PC-3 (cell line): Measurements from ENCODE around the gene PHYKPL. TPM values are rescaled to one million over a fixed set of nuclear protein-coding genes. Genes with fewer than 3 reads are reported as not detected.
A peak's percentile ranks its signal among the peaks of the same experiment; 100 is the strongest.

Experiments used
- ATAC-seq: fragments of 200-7000 bp; cut with Tn5 transposase; 2 replicates; pipeline ENCODE4 v1.9.1; 2020; ENCODE audit warnings: mild to moderate bottlenecking, moderate library complexity
- BruUV-seq: library from RNA; stranded (reverse); fragments of 400-500 nt; replicated peaks from 2 replicates; lab custom pipeline; 2021; lab: Mats Ljungman, UMichigan
- CTCF ChIA-PET: fragments of 300-600 bp; sonication (Branson Sonifier 250); formaldehyde crosslinking; loops from one replicate; lab custom pipeline; 2022; ENCODE audit warnings: antibody characterized with exemption; lab: Charles Lee
- POLR2A ChIA-PET: fragments of 300-600 bp; sonication (Branson Sonifier 250); formaldehyde crosslinking; loops from one replicate; lab custom pipeline; 2022; ENCODE audit warnings: antibody characterized with exemption; ENCODE audit not compliant: unreplicated experiment; lab: Charles Lee
- DNase-seq: peaks from one replicate; pipeline ENCODE4 v3.0.0-alpha.2; 2015
- H2AFZ ChIP-seq: fragments of 300-600 bp; sonication (generic); 2 replicates; pipeline ENCODE4 v1.6.0; 2016; ENCODE audit warnings: antibody characterized with exemption, low read length
- H3F3A ChIP-seq: fragments of 300-600 bp; sonication (generic); one replicate; pipeline ENCODE4 v1.6.0; 2017; ENCODE audit warnings: antibody characterized with exemption, low read length, control low read depth, mild to moderate bottlenecking; ENCODE audit not compliant: unreplicated experiment
- H3K27ac ChIP-seq: fragments of 300-600 bp; sonication (generic); 2 replicates; pipeline ENCODE4 v1.5.1; 2016; ENCODE audit warnings: mild to moderate bottlenecking, low read length
- H3K27me3 ChIP-seq: fragments of 300-600 bp; sonication (generic); 2 replicates; pipeline ENCODE4 v1.6.1; 2016; ENCODE audit warnings: low read length, mixed read lengths
- H3K36me3 ChIP-seq: fragments of 300-600 bp; sonication (generic); 2 replicates; pipeline ENCODE4 v1.6.1; 2016; ENCODE audit warnings: low read depth, mixed run types, low read length, mixed read lengths
- H3K4me1 ChIP-seq: fragments of 300-600 bp; sonication (generic); 2 replicates; pipeline ENCODE4 v1.5.1; 2016; ENCODE audit warnings: low read length; ENCODE audit not compliant: insufficient read depth
- H3K4me2 ChIP-seq: fragments of 300-600 bp; sonication (generic); 2 replicates; pipeline ENCODE4 v1.6.0; 2016; ENCODE audit warnings: low read length
- H3K4me3 ChIP-seq: fragments of 300-600 bp; sonication (generic); 2 replicates; pipeline ENCODE4 v1.5.1; 2016; ENCODE audit warnings: mild to moderate bottlenecking, low read length, mixed read lengths
- H3K79me2 ChIP-seq: fragments of 300-600 bp; sonication (generic); 2 replicates; pipeline ENCODE4 v1.6.1; 2017; ENCODE audit warnings: low read length, mixed read lengths
- H3K9ac ChIP-seq: fragments of 300-600 bp; sonication (generic); 2 replicates; pipeline ENCODE4 v1.6.0; 2016; ENCODE audit warnings: mild to moderate bottlenecking, low read length
- H3K9me2 ChIP-seq: fragments of 300-600 bp; sonication (generic); replicated peaks from 2 replicates; pipeline ENCODE4 v1.6.1; 2016; ENCODE audit warnings: mixed run types, low read length, mixed read lengths
- H3K9me3 ChIP-seq: fragments of 300-600 bp; sonication (generic); 2 replicates; pipeline ENCODE4 v1.6.1; 2016; ENCODE audit warnings: low read length, mixed read lengths
- H4K20me1 ChIP-seq: fragments of 300-600 bp; sonication (generic); 2 replicates; pipeline ENCODE4 v1.6.1; 2016; ENCODE audit warnings: low read length, mixed read lengths
- CTCF ChIP-seq: fragments of 300-600 bp; sonication (generic); conservative IDR thresholded peaks from 2 replicates; pipeline ENCODE4 v1.5.1; 2017; ENCODE audit warnings: antibody characterized with exemption, low read depth, mild to moderate bottlenecking, low read length
- EZH2 ChIP-seq: fragments of 300-600 bp; sonication (generic); IDR thresholded peaks from one replicate; pipeline ENCODE4 v1.6.1; 2017; ENCODE audit warnings: antibody characterized with exemption, mild to moderate bottlenecking, low read length; ENCODE audit not compliant: unreplicated experiment
- EZH2phosphoT487 ChIP-seq: fragments of 300-600 bp; sonication (generic); IDR thresholded peaks from 2 replicates; pipeline ENCODE4 v1.6.1; 2018; ENCODE audit warnings: mild to moderate bottlenecking, antibody characterized with exemption, low read length, borderline replicate concordance
- intact Hi-C: fragments of 100-400 bp; cut with micrococcal nuclease; formaldehyde crosslinking; loops from 2 replicates; pipeline ENCODE4 v1.9.0; 2023
- total RNA-seq: library from RNA; depleted of rRNA; stranded (reverse); fragments of >200 nt; gene quantifications from 2 replicates; pipeline ENCODE4 v1.2.3, GENCODE V29; 2014

Gene PHYKPL
- total RNA-seq, 1 experiment from 2014 or later: 31.2 TPM

- BruUV-seq: no TSS peak
- CTCF ChIA-PET: no interaction called here
- POLR2A ChIA-PET: no interaction called here
- ATAC-seq (peak; percentile 3; the same call in 1 of the 2 replicates), DNase-seq (no peak)
- H3K4me2 ChIP-seq: no peak overlapping the region
- TF ChIP-seq CTCF (no peak), EZH2phosphoT487 (no peak), EZH2 (no peak)
- H3K27ac ChIP-seq: no peak overlapping the region
- intact Hi-C loops: no loop called here
- peaks cover 8% of the 10 kb centered on the region for H3K4me1 ChIP-seq
- peaks cover 85% of the 10 kb centered on the region for H3K36me3 ChIP-seq
- H3F3A ChIP-seq: peaks cover 7% of the 10 kb centered on the region
- no peak overlapping the region for H3K9ac ChIP-seq
- H3K27me3 ChIP-seq: no peaks in the 10 kb centered on the region
- peaks cover 25% of the 10 kb centered on the region for H3K79me2 ChIP-seq
- H4K20me1 ChIP-seq: peaks cover 57% of the 10 kb centered on the region
- H3K4me3 ChIP-seq: no peak overlapping the region
- H3K9me2 ChIP-seq: no peaks in the 10 kb centered on the region
- H2AFZ ChIP-seq: no peak overlapping the region
- H3K9me3 ChIP-seq: no peaks in the 10 kb centered on the region
These were observed 20.2 kb downstream of the PHYKPL start for GRCh38 chr5:178212241-178213002.

DNA sequence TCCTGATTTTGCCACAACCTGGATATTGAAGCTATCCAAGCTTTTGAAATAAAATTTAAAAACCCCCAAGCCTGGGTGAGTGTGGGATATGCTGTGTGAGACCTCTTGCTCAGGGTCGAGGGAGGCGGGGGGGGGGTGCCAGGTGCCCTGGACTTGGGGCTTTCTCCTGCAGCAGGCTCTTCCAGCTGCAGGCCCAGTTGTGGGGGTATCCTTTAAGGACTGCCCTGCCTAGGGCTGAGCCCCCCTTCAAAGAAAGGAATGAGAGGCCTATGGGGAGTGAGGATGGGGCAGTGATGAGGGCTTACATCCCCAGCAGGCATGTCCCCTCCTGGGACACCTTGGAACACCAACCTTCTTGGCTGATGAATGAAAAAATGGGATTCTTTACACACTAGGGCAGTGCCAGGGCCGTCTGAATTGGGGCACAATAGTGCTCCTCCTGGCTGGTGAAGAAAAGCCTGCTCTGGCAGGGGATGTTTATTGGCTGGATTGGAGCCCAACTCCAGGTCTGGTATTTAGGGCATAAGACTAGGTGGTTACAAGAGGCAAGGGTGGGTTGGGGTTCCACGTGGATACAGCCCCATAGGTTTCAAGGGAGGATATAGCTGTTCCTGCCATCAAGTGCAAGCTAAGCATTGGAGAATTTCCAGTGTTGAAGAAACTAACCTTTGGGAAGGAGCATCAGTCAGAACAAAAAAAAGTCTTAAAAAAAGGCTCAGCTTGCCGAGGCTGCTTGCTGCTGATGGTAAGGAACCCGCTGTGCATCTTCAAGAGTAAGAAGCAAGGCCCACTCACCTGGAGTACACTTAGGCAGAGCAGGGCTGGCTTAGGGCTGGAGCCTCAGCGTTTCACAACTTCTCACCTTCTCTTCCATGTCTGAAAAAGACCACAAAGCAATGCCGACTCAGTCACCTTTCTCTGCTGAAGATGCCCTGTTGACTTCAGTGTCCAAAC is 21.2 kb downstream of the PHYKPL start:
- H4K20me1 ChIP-seq: peaks cover 68% of the 10 kb centered on the region
- no peak overlapping the region for H3K4me2 ChIP-seq
- peaks cover 36% of the 10 kb centered on the region for H3K79me2 ChIP-seq
- peaks cover 19% of the 10 kb centered on the region for H3K4me1 ChIP-seq
- ChIA-PET CTCF (no interaction called here), POLR2A (no interaction called here)
- no peaks in the 10 kb centered on the region for H3K9me2 ChIP-seq
- BruUV-seq: no TSS peak
- intact Hi-C loops: no loop called here
- DNase-seq (no peak), ATAC-seq (no peak)
- H3K9ac ChIP-seq: no peak overlapping the region
- TF ChIP-seq EZH2 (no peak), CTCF (no peak), EZH2phosphoT487 (no peak)
- H3K9me3 ChIP-seq: no peaks in the 10 kb centered on the region
- H3K27ac ChIP-seq: no peak overlapping the region
- H3F3A ChIP-seq: peaks cover 7% of the 10 kb centered on the region
- no peak overlapping the region for H3K4me3 ChIP-seq
- no peak overlapping the region for H2AFZ ChIP-seq
- peaks cover 92% of the 10 kb centered on the region for H3K36me3 ChIP-seq
- no peaks in the 10 kb centered on the region for H3K27me3 ChIP-seq
